ENCODE data around the gene STPG1. TPM values are rescaled to one million over a fixed set of nuclear protein-coding genes. Genes with fewer than 3 reads are reported as not detected.

The STPG1 gene
- total and polyA plus RNA-seq, 8 donors = 7.8 to 11.1 (median 9.0) TPM

GRCh38 chr1:24340770-24341169 lies 72.8 kb downstream of the STPG1 start:
- H3K36me3 ChIP-seq = no peaks in the 10 kb centered on the region
- ATAC-seq = no peak
- no peak for TF ChIP-seq CTCF (IDR thresholded peaks at IDR 0.05)
- no peak overlapping the region for H3K27ac ChIP-seq
- H3K4me3 ChIP-seq = no peak overlapping the region
- no peaks in the 10 kb centered on the region for H3K4me1 ChIP-seq
- intact Hi-C loops (cut with DNase I) = no loop called here
- H3K9me3 ChIP-seq = no peaks in the 10 kb centered on the region
- H3K27me3 ChIP-seq = no peaks in the 10 kb centered on the region
- no peak for DNase-seq

GRCh38 chr1:24339996-24340395 lies 73.6 kb downstream of the STPG1 start:
- DNase-seq = no peak
- ATAC-seq = no peak
- intact Hi-C loops (cut with DNase I) = no loop called here
- Histone ChIP-seq H3K27ac (no peak overlapping the region), H3K4me3 (no peak overlapping the region), H3K36me3 (no peaks in the 10 kb centered on the region), H3K9me3 (no peaks in the 10 kb centered on the region), H3K4me1 (no peaks in the 10 kb centered on the region), H3K27me3 (no peaks in the 10 kb centered on the region)
- no peak for TF ChIP-seq CTCF (IDR thresholded peaks at IDR 0.05)

GRCh38 chr1:24338447-24338846 lies 75.1 kb downstream of the STPG1 start:
- Histone ChIP-seq H3K27me3 (no peaks in the 10 kb centered on the region), H3K9me3 (no peaks in the 10 kb centered on the region), H3K36me3 (no peaks in the 10 kb centered on the region), H3K4me1 (no peaks in the 10 kb centered on the region), H3K4me3 (no peak overlapping the region), H3K27ac (no peak overlapping the region)
- no peak for TF ChIP-seq CTCF (IDR thresholded peaks at IDR 0.05)
- ATAC-seq (no peak), DNase-seq (no peak)
- intact Hi-C loops (cut with DNase I) = no loop called here

- H3K36me3 ChIP-seq = no peaks in the 10 kb centered on the region
- DNase-seq = no peak
- no peak for ATAC-seq
- intact Hi-C loops (cut with DNase I) = no loop called here
- no peak for TF ChIP-seq CTCF (IDR thresholded peaks at IDR 0.05)
- H3K27me3 ChIP-seq = no peaks in the 10 kb centered on the region
- no peaks in the 10 kb centered on the region for H3K4me1 ChIP-seq
- no peak overlapping the region for H3K27ac ChIP-seq
- no peaks in the 10 kb centered on the region for H3K9me3 ChIP-seq
- no peak overlapping the region for H3K4me3 ChIP-seq
Observed at GRCh38 chr1:24337455-24337854, 76.1 kb downstream of the STPG1 start.

- intact Hi-C loops (cut with DNase I) = no loop called here
- no peak for TF ChIP-seq CTCF (IDR thresholded peaks at IDR 0.05)
- Histone ChIP-seq H3K27ac (no peak overlapping the region), H3K36me3 (no peaks in the 10 kb centered on the region), H3K27me3 (no peaks in the 10 kb centered on the region), H3K4me3 (no peak overlapping the region), H3K9me3 (no peaks in the 10 kb centered on the region), H3K4me1 (no peaks in the 10 kb centered on the region)
- DNase-seq (no peak), ATAC-seq (no peak)
Observed at GRCh38 chr1:24336075-24336474, 77.5 kb downstream of the STPG1 start.

Data from left lung (tissue), 10 donors.